Hindlimb muscle (tissue), 1 donor: ENCODE results near the gene DNASE2B. TPM values are rescaled to one million over a fixed set of nuclear protein-coding genes. Genes with fewer than 3 reads are reported as not detected.

Source experiments
- polyA plus RNA-seq: library from polyadenylated mRNA; unstranded; fragments of 120-200 nt; gene quantifications from one replicate; pipeline ENCODE4 v1.2.1, GENCODE V29; 2013; ENCODE audit not compliant: insufficient read length

DNASE2B gene
- polyA plus RNA-seq, 1 donor, result 0.17 TPM

Other genes with a start within 250 kb of the DNASE2B start
- gene SAMD13, start 96.8 kb upstream of the DNASE2B start, polyA plus RNA-seq, result 10.7 TPM
- gene RPF1, start 80.8 kb downstream of the DNASE2B start, polyA plus RNA-seq, result 34.0 TPM
- 1.8 TPM for gene SPATA1, start 107.9 kb downstream of the DNASE2B start, polyA plus RNA-seq
- gene GNG5, start 108.1 kb downstream of the DNASE2B start, polyA plus RNA-seq, result 165 TPM
- gene CTBS, start 176.0 kb downstream of the DNASE2B start, polyA plus RNA-seq, result 5.8 TPM